ENCODE measurements around the gene CCSER2.

DNA sequence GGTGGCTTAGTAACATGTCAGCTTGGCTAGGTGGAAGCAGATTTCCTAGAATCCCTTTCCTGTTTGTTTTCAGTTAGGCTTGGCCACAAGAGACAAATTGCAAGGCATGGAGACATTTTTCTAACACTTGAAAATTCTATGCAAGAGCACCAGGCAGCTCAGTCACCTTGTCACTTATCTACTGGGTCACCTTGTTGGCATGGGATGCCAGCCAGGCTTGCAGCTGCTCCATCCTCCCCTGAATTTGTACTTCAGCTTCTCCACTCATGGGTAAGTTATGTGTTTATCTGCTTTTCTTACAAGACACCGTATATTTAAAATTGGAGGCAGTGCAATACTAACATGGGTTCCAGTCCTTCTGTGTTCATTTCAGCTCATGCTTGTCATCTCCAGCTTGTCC lies 40.2 kb upstream of the CCSER2 start:
- TF ChIP-seq EP300 (IDR thresholded peaks at IDR 0.05): no peak
- TF ChIP-seq, protein P1, sequence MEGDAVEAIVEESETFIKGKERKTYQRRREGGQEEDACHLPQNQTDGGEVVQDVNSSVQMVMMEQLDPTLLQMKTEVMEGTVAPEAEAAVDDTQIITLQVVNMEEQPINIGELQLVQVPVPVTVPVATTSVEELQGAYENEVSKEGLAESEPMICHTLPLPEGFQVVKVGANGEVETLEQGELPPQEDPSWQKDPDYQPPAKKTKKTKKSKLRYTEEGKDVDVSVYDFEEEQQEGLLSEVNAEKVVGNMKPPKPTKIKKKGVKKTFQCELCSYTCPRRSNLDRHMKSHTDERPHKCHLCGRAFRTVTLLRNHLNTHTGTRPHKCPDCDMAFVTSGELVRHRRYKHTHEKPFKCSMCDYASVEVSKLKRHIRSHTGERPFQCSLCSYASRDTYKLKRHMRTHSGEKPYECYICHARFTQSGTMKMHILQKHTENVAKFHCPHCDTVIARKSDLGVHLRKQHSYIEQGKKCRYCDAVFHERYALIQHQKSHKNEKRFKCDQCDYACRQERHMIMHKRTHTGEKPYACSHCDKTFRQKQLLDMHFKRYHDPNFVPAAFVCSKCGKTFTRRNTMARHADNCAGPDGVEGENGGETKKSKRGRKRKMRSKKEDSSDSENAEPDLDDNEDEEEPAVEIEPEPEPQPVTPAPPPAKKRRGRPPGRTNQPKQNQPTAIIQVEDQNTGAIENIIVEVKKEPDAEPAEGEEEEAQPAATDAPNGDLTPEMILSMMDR (IDR thresholded peaks at IDR 0.05): no peak
- TF ChIP-seq POLR2A (IDR thresholded peaks at IDR 0.05; ENCODE audit: low read depth): no peak

Data from esophagus muscularis mucosa (tissue), 4 donors.